H1 (cell line): ENCODE measurements around the gene KCNQ2. TPM values are rescaled to one million over a fixed set of nuclear protein-coding genes. Genes with fewer than 3 reads are reported as not detected.
A peak's percentile ranks its signal among the peaks of the same experiment; 100 is the strongest.

Experiments used
- CTCF ChIA-PET: fragments of 300-600 bp; sonication (Branson Sonifier 250); formaldehyde crosslinking; loops from one replicate; lab custom pipeline; 2021; ENCODE audit not compliant: partially characterized antibody; lab: Charles Lee
- POLR2A ChIA-PET: fragments of 300-600 bp; sonication (Branson Sonifier 250); formaldehyde crosslinking; loops from one replicate; lab custom pipeline; 2021; ENCODE audit warnings: inconsistent platforms; ENCODE audit not compliant: partially characterized antibody; lab: Charles Lee
- DNase-seq, 2 experiments: peaks; one replicate each; pipeline versions ENCODE4 v3.0.0 to v3.0.0-alpha.2; 2010 to 2022; ENCODE audit warnings: low spot score in 2 of 2, low read depth in 1 of 2, mixed read lengths in 1 of 2
- FAIRE-seq: peaks from 2 replicates; lab custom pipeline; 2011; peaks lifted over from hg19 to GRCh38; lab: Jason Lieb, UNC
- H2AFZ ChIP-seq: 2 replicates; pipeline ENCODE4 v1.8.1; 2012; ENCODE audit warnings: low read length, inconsistent platforms
- H2AK5ac ChIP-seq: 2 replicates; pipeline ENCODE4 v1.6.1; 2013; ENCODE audit warnings: low read depth, low read length
- H2BK120ac ChIP-seq: replicated peaks from 2 replicates; pipeline ENCODE3; 2013; ENCODE audit warnings: low read depth, low read length, inconsistent platforms
- H2BK12ac ChIP-seq: 2 replicates; pipeline ENCODE4 v1.6.1; 2013; ENCODE audit warnings: low read depth, low read length
- H2BK15ac ChIP-seq: 2 replicates; pipeline ENCODE4 v1.6.1; 2013; ENCODE audit warnings: low read length
- H2BK20ac ChIP-seq: 2 replicates; pipeline ENCODE4 v1.6.1; 2013; ENCODE audit warnings: low read length
- H2BK5ac ChIP-seq: 2 replicates; pipeline ENCODE4 v1.6.1; 2013; ENCODE audit warnings: low read depth, low read length
- H3K14ac ChIP-seq: 2 replicates; pipeline ENCODE4 v1.6.1; 2013; ENCODE audit warnings: inconsistent platforms; ENCODE audit not compliant: insufficient read length
- H3K18ac ChIP-seq: 2 replicates; pipeline ENCODE4 v1.6.1; 2013; ENCODE audit warnings: low read length; ENCODE audit errors: extremely low read depth
- H3K23ac ChIP-seq: 2 replicates; pipeline ENCODE4 v1.6.1; 2013; ENCODE audit warnings: inconsistent platforms; ENCODE audit not compliant: insufficient read length
- H3K23me2 ChIP-seq: 2 replicates; pipeline ENCODE4 v1.6.1; 2013; ENCODE audit warnings: low read depth, low read length
- H3K27ac ChIP-seq: 2 replicates; pipeline ENCODE4 v1.6.1; 2011; ENCODE audit warnings: low read depth, low read length, inconsistent platforms
- H3K27me3 ChIP-seq, 4 experiments: replicated peaks in 1 of 4; 1 replicate in 1 of 4; 2 replicates in 3 of 4; pipeline versions ENCODE4 v1.6.1 to v1.8.1; 2011 to 2013; ENCODE audit warnings: low read length in 3 of 4, mild to moderate bottlenecking in 3 of 4, inconsistent platforms in 2 of 4, mixed read lengths in 2 of 4, moderate library complexity in 1 of 4; ENCODE audit not compliant: control insufficient read depth in 3 of 4, insufficient read depth in 3 of 4; ENCODE audit errors: extremely low read depth in 1 of 4
- H3K36me3 ChIP-seq, 4 experiments: 2 replicates each; pipeline versions ENCODE4 v1.6.1 to v1.8.1; 2011 to 2013; ENCODE audit warnings: mild to moderate bottlenecking in 4 of 4, low read length in 3 of 4, moderate library complexity in 2 of 4, control low read depth in 1 of 4, inconsistent platforms in 1 of 4; ENCODE audit not compliant: insufficient read depth in 4 of 4, control insufficient read depth in 2 of 4
- H3K4ac ChIP-seq: replicated peaks from 2 replicates; pipeline ENCODE3; 2013; ENCODE audit warnings: low read length, low read depth, mixed read lengths, inconsistent platforms; ENCODE audit not compliant: insufficient read length
- H3K4me1 ChIP-seq, 4 experiments: replicated peaks in 1 of 4; 1 replicate in 1 of 4; 2 replicates in 3 of 4; pipeline versions ENCODE4 v1.6.1 to v1.8.1; 2011 to 2013; ENCODE audit warnings: low read length in 3 of 4, inconsistent platforms in 2 of 4, mixed read lengths in 1 of 4; ENCODE audit not compliant: insufficient read depth in 4 of 4, control insufficient read depth in 3 of 4
- H3K4me2 ChIP-seq, 2 experiments: 2 replicates each; pipeline versions ENCODE4 v1.6.1 to v1.8.1; 2011 to 2013; ENCODE audit warnings: low read depth in 2 of 2, low read length in 2 of 2, control low read depth in 1 of 2, inconsistent platforms in 1 of 2, mild to moderate bottlenecking in 1 of 2; ENCODE audit not compliant: insufficient read depth in 1 of 2
- H3K4me3 ChIP-seq, 4 experiments: fragments of 200-600, 300-600 bp in 1 of 4; sonication (generic), shearing (Covaris generic), sonication (Bioruptor Twin) in 1 of 4; 2 replicates each; pipeline versions ENCODE4 v1.5.1 to v1.8.1; 2011 to 2016; ENCODE audit warnings: low read length in 4 of 4, low read depth in 3 of 4, control low read depth in 2 of 4, inconsistent platforms in 2 of 4, mild to moderate bottlenecking in 2 of 4, mixed read lengths in 1 of 4, moderate library complexity in 1 of 4; ENCODE audit not compliant: insufficient read depth in 2 of 4; ENCODE audit errors: extremely low read depth in 1 of 4
- H3K56ac ChIP-seq: replicated peaks from 2 replicates; pipeline ENCODE3; 2013; ENCODE audit warnings: low read depth, mild to moderate bottlenecking, mixed read lengths, low read length, inconsistent platforms; ENCODE audit not compliant: insufficient read length
- H3K79me1 ChIP-seq: 2 replicates; pipeline ENCODE4 v1.6.1; 2013; ENCODE audit warnings: low read depth, low read length, control low read depth
- H3K79me2 ChIP-seq, 2 experiments: 2 replicates each; pipeline versions ENCODE4 v1.6.1 to v1.8.1; 2012 to 2013; ENCODE audit warnings: low read length in 2 of 2, mild to moderate bottlenecking in 2 of 2, inconsistent platforms in 1 of 2; ENCODE audit not compliant: insufficient read depth in 2 of 2, control insufficient read depth in 1 of 2
- H3K9ac ChIP-seq, 4 experiments: replicated peaks in 1 of 4; 1 replicate in 1 of 4; 2 replicates in 3 of 4; pipeline versions ENCODE4 v1.6.1 to v1.8.1; 2011 to 2013; ENCODE audit warnings: low read depth in 3 of 4, low read length in 3 of 4, control low read depth in 2 of 4, mild to moderate bottlenecking in 2 of 4, moderate library complexity in 2 of 4, inconsistent platforms in 1 of 4; ENCODE audit errors: extremely low read depth in 1 of 4
- H3K9me3 ChIP-seq, 2 experiments: 2 replicates each; pipeline versions ENCODE4 v1.6.1 to v1.8.1; 2012 to 2013; ENCODE audit warnings: mild to moderate bottlenecking in 2 of 2, moderate library complexity in 2 of 2, control low read depth in 1 of 2, inconsistent platforms in 1 of 2, low read depth in 1 of 2, low read length in 1 of 2, mixed read lengths in 1 of 2; ENCODE audit not compliant: insufficient read depth in 2 of 2
- H4K20me1 ChIP-seq, 2 experiments: replicated peaks in 1 of 2; 2 replicates each; pipeline versions ENCODE3 to v1.8.1; 2011 to 2013; ENCODE audit warnings: inconsistent platforms in 2 of 2, low read length in 2 of 2, mild to moderate bottlenecking in 1 of 2; ENCODE audit not compliant: insufficient read depth in 2 of 2, control insufficient read depth in 1 of 2
- H4K5ac ChIP-seq: 2 replicates; pipeline ENCODE4 v1.6.1; 2013; ENCODE audit warnings: low read length, low read depth, mixed read lengths, inconsistent platforms; ENCODE audit not compliant: insufficient read length
- H4K8ac ChIP-seq: 2 replicates; pipeline ENCODE4 v1.8.0; 2013; ENCODE audit warnings: mild to moderate bottlenecking, moderate library complexity, low read length, inconsistent platforms; ENCODE audit not compliant: insufficient read depth; ENCODE audit errors: extremely low read depth
- H4K91ac ChIP-seq: replicated peaks from 2 replicates; pipeline ENCODE3; 2013; ENCODE audit warnings: low read length, mixed read lengths, inconsistent platforms; ENCODE audit not compliant: insufficient read length
- BCL11A ChIP-seq, 2 experiments: IDR thresholded peaks; one replicate each; pipeline ENCODE4 v1.6.1; 2011; ENCODE audit warnings: low read depth in 2 of 2, low read length in 2 of 2, mild to moderate bottlenecking in 2 of 2
- CHD1 ChIP-seq: IDR thresholded peaks from 2 replicates; pipeline ENCODE4 v1.6.1; 2012; ENCODE audit warnings: low read depth, low read length, improper control_type of control experiment
- CREB1 ChIP-seq: IDR thresholded peaks from 2 replicates; pipeline ENCODE4 v1.6.1; 2012; ENCODE audit warnings: inconsistent platforms
- EGR1 ChIP-seq: IDR thresholded peaks from 2 replicates; pipeline ENCODE4 v1.6.1; 2011; ENCODE audit warnings: low read depth, low read length, borderline replicate concordance
- HDAC6 ChIP-seq: IDR thresholded peaks from one replicate; pipeline ENCODE4 v1.7.1; 2012; ENCODE audit warnings: low read depth, mild to moderate bottlenecking, inconsistent platforms, low read length, moderate library complexity
- KDM5A ChIP-seq: fragments of 200-600 bp; IDR thresholded peaks from 2 replicates; pipeline ENCODE4 v1.7.1; 2012; ENCODE audit warnings: mild to moderate bottlenecking, low read length, inconsistent platforms, mixed read lengths
- MAFK ChIP-seq: IDR thresholded peaks from 2 replicates; pipeline ENCODE4 v1.6.1; 2012; ENCODE audit warnings: low read depth, mild to moderate bottlenecking, improper control_type of control experiment, low read length
- POLR2A ChIP-seq, 2 experiments: IDR thresholded peaks; 1 replicate in 1 of 2; 2 replicates in 1 of 2; pipeline ENCODE4 v1.6.1; 2011; ENCODE audit warnings: low read depth in 2 of 2, low read length in 2 of 2, mild to moderate bottlenecking in 2 of 2; ENCODE audit errors: control extremely low read depth in 1 of 2
- RAD21 ChIP-seq, 2 experiments: IDR thresholded peaks in 1 of 2; conservative IDR thresholded peaks in 1 of 2; 2 replicates each; pipeline ENCODE4 v1.6.1; 2011; ENCODE audit warnings: low read depth in 2 of 2, low read length in 2 of 2, improper control_type of control experiment in 1 of 2, inconsistent platforms in 1 of 2, mild to moderate bottlenecking in 1 of 2, moderate library complexity in 1 of 2
- RFX5 ChIP-seq: IDR thresholded peaks from 2 replicates; pipeline ENCODE4 v1.6.1; 2011; ENCODE audit warnings: low read depth, low read length, improper control_type of control experiment, borderline replicate concordance
- SAP30 ChIP-seq: fragments of 300-600 bp; sonication (generic); IDR thresholded peaks from 2 replicates; pipeline ENCODE4 v1.7.1; 2012; ENCODE audit warnings: low read length, moderate library complexity, mild to moderate bottlenecking, inconsistent platforms; ENCODE audit not compliant: insufficient read depth, insufficient replicate concordance
- TCF12 ChIP-seq: IDR thresholded peaks from 2 replicates; pipeline ENCODE4 v1.6.1; 2011; ENCODE audit warnings: low read depth, mild to moderate bottlenecking, low read length
- ZNF274 ChIP-seq: IDR thresholded peaks from 2 replicates; pipeline ENCODE4 v1.7.0; 2012; ENCODE audit warnings: low read length, borderline replicate concordance; ENCODE audit errors: extremely low read depth
- WGBS, 2 experiments: shearing (Covaris generic) in 1 of 2; methylation state at CpG; one replicate each; pipeline versions ENCODE4 v1.1.6 to v1.1.7; 2013 to 2015; ENCODE audit warnings: low lambda C conversion rate in 2 of 2, mixed read lengths in 2 of 2, inconsistent platforms in 1 of 2, low coverage in 1 of 2, missing lambda C conversion rate in 1 of 2; ENCODE audit not compliant: insufficient replicate concordance in 2 of 2, insufficient coverage in 1 of 2, insufficient read length in 1 of 2; ENCODE audit errors: extremely low coverage in 1 of 2, missing lambda C conversion rate in 1 of 2; 5-methylcytosine and 5-hydroxymethylcytosine counted together
- polyA plus RNA-seq, 7 experiments: library from polyadenylated mRNA; depleted of rRNA in 3 of 7; stranded (reverse) in 5 of 7; unstranded in 2 of 7; fragments of >200 nt in 5 of 7; fragments of 200-250 nt in 2 of 7; gene quantifications; 1 replicate in 5 of 7; 2 replicates in 1 of 7; 4 replicates in 1 of 7; pipeline versions ENCODE4 v1.2.1 to v1.2.3, GENCODE V29; 2011 to 2013; ENCODE audit warnings: missing spikeins in 2 of 7, mixed read lengths in 2 of 7
- total RNA-seq: library from RNA; stranded (reverse); fragmentation: NEBNext Ultra II Directional; extraction: Animal tissue kit (Norgen Biotek cat#: 25700); gene quantifications from 2 replicates; pipeline ENCODE4 v1.2.1, GENCODE V29; 2021

KCNQ2 gene
- total and polyA plus RNA-seq, 2 of the 8 experiments (the other 6 are each of a cell fraction or from before 2014, with no cell fraction given): 82.6 to 243 TPM

GRCh38 chr20:63365601-63366389, 106.7 kb downstream of the KCNQ2 start:
- peaks cover 0 to 16% (median 10%) of the 10 kb centered on the region in 4 experiments; a peak in 6 of 7 replicates for H3K4me1 ChIP-seq
- H3K9me3 ChIP-seq: no peaks in the 10 kb centered on the region
- H3K79me1 ChIP-seq: peaks cover 2% of the 10 kb centered on the region; the same call in 1 of the 2 replicates
- 86% methylated on average over 14 of the region's 22 CpGs; no CpG with 5 or more reads in 1 of the 2 experiments for WGBS, 2 experiments
- no peaks in the 10 kb centered on the region for H3K36me3 ChIP-seq
- DNase-seq (no peak), FAIRE-seq (no peak)
- H4K8ac ChIP-seq: 0 out of 2 replicates have a peak overlapping the region, but pooled peaks have one; percentile 35
- H3K18ac ChIP-seq: peak overlapping the region; percentile 7; the same call in 1 of the 2 replicates
- no peak overlapping the region for H3K14ac ChIP-seq
- H3K79me2 ChIP-seq: no peaks in the 10 kb centered on the region
- no peaks in the 10 kb centered on the region for H4K20me1 ChIP-seq
- H2AK5ac ChIP-seq: no peak overlapping the region
- no peak overlapping the region for H2BK12ac ChIP-seq
- no peak overlapping the region for H4K5ac ChIP-seq
- peaks cover 0 to 20% (median 12%) of the 10 kb centered on the region in 4 experiments; a peak in 5 of 7 replicates for H3K27me3 ChIP-seq
- no peak overlapping the region for H3K4ac ChIP-seq
- no peak overlapping the region for H3K23ac ChIP-seq
- no peak overlapping the region for H3K9ac ChIP-seq
- no peak overlapping the region for H2BK5ac ChIP-seq
- H3K56ac ChIP-seq: no peak overlapping the region
- no peak overlapping the region for H2BK15ac ChIP-seq
- H3K27ac ChIP-seq: no peak overlapping the region
- H3K4me2 ChIP-seq: no peak overlapping the region
- H3K4me3 ChIP-seq: no peak overlapping the region
- no peak overlapping the region for H2AFZ ChIP-seq
- POLR2A ChIA-PET: interaction anchor here (1.0 kb wide), 1 partner anchor 12 kb away, joined by 6 read pairs; no protein-coding TSS in a partner anchor
- H2BK20ac ChIP-seq: no peak overlapping the region
- peaks cover 9% of the 10 kb centered on the region; the same call in 1 of the 2 replicates for H3K23me2 ChIP-seq
- H2BK120ac ChIP-seq: no peak overlapping the region
- CTCF ChIA-PET: interaction anchor here (0.8 to 3.8 kb wide), 4 partner anchors 12 to 142 kb away, joined by 3 to 20 read pairs (median 15); no protein-coding TSS in a partner anchor
- H4K91ac ChIP-seq: no peak overlapping the region
- TF ChIP-seq CREB1: no peak
- TF ChIP-seq RAD21 (IDR thresholded peaks at IDR 0.05 in 1 of 2, conservative IDR thresholded peaks at IDR 0.05 in 1 of 2; ENCODE audit: low read depth in 2 of 2, low read length in 2 of 2): no peak
- TF ChIP-seq HDAC6: no peak
- TF ChIP-seq SAP30: no peak
- no peak for TF ChIP-seq CHD1
- no peak for TF ChIP-seq RFX5
- no peak for TF ChIP-seq KDM5A
- no peak for TF ChIP-seq ZNF274
- TF ChIP-seq EGR1: no peak
- TF ChIP-seq POLR2A (IDR thresholded peaks at IDR 0.05; ENCODE audit: control extremely low read depth in 1 of 2, low read depth in 2 of 2, low read length in 2 of 2): no peak
- TF ChIP-seq MAFK: no peak
- no peak for TF ChIP-seq TCF12
- TF ChIP-seq BCL11A (IDR thresholded peaks at IDR 0.05; ENCODE audit: low read depth in 2 of 2, low read length in 2 of 2): no peak
